Measurements from ENCODE around the gene SERPING1.
"Not testable (repeated sequence)": the region's sequence is repeated elsewhere in the genome, so short reads cannot be mapped to it uniquely, and the experiment has no call there.

The SERPING1 gene

DNA sequence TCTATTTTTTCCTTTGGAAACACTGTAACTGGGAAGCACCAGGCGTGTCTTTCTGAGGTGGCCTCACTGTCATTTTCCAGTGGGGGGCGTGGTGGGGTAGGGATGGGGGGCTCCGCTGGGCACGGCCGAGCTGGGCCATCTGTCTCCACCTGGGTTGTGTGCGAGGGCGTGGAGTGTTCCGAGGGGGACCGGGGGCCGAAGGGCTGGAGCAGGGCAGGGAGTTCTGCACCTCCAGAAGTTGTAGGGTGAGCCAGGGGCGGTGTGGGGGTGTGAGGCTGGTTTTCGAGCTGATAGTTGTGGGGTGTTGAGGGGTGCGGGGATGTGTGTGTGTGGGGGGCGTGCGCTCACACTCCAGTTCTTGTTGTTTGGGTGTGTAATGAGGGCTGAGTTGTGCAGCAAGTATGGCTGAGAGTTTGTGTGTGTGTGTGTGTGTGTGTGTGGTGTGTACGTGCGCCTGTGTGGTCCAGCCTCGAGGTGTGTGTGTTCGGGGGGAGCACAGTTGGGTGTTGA is 41.4 kb downstream of the SERPING1 start:
- no peak for DNase-seq

DNA sequence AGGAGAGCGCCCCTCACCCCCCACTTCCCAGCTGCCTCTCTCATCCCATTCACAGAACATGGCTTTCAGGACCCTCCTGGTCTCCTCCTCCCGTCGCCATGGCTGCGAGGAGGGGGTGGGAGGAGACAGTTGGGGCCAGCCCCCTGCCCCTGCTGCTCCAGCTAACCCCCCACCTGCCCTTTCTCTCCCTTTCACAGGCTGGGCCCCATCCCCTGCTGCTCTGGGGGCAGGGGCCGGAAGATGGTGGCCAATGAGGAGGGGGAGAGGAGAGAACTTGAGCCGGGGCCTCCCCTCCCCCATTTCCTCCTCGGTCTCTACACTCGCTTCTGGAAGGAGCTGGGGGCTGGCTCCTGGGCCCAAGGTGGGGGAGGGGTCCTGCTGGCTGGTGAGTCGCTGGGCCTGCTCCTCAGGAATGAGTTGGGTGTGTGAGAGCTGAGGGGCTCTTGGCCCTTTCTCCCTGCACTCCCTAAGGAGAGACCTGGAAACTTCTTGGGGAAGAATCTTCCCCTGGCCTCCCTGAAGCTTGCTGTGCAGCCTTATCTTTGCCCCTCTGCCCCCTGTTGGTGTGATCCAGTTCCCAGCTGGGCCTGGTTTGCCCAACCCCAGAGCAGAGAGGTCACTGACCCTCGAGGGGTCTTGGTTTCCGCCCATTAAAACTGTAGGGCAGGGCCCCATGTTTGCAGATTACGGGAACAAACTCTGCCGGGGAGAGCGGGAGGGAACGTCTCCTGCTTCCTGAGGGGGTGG is 42.0 kb downstream of the SERPING1 start:
- no peak for DNase-seq

DNA sequence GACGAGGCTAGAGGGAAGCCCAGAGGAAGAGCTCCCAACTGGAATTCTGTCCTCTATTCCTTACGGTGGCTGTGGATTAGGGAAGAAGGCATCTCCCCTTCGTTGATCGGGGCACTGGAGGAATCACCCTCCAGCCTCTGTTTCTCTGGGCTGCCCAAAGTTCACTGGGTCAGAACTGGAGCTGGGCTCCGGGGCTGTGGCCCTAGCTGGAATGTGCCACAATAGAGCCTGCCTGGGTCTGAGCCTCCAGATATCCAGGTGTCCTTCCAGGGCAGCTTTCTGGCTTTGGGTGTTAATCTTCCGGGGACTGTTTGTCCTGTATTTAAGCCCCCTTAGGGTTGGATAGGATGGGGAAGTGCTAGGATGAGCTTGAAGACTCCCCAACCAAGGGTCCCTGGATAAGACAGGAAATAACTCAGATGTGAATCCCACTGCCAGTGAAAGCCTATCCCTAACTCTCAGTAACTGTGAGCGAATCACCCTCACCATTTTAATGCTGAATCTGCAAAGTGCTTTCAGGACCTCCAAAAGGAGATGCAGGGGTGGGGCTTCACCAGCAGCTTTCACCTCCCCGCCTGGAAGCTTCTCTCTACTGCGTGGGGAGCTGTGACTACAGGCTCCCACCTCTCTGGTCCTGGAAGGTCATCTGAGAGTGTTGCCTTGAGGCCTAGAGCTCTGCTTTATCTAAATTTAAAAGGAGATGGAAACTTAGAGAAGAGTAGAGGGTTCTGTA is 42.7 kb downstream of the SERPING1 start:
- no peak for DNase-seq

DNA sequence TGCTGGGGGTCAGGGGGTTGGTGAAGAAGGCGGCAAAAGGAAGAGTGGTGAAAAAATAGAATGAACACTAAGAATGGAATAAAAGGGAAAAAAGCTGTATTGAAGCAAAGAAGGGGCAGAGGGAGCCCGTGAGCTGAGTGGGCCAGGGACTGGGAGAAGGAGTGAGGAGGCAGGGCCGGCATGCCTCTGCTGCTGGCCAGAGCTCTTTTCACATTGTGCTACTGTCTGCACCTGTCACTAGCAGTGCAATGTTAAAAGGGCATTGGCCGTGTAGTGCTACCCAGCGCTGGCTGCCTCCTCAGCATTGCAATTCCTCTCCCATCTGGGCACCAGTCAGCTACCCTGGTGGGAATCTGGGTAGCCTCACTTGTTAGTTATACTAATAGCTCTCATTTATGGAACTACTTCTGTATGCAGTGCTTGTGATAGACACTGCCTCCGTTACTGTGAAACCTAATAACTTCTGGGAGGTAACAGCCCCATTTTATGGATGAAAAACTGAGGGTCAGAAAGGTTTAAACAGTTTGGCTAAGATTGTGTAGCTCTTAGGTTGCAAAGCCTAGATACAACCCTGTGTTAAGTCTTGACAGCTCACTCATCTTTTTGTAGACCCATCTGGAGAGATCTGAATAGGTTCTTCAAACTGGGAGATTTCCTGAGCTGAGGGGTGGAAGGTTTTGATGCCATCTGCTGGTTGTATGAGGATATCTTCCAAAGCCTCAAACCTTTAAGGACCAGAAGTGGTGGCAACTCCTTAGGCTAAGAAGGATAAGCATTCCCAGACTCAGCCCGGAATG is 43.7 kb downstream of the SERPING1 start:
- no peak for DNase-seq

DNA sequence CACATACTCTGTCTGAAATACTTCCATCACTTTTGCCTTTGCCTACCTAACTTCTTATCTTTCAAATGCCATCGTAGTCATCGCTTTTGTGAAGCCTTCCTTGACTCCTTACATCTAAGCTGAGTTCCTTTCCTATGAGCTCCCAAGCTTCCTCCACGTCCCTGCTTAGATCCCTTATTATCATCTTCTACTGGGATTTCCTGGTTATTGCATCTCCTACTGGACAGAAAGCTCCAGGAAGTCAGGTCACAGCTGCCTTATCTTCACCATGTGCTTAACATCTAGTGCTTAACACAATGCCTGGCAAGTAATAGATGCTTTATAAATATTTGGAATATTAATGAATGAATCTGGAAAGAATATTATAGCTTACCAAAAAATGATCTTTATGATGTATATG is 46.3 kb downstream of the SERPING1 start:
- no peak for DNase-seq

DNA sequence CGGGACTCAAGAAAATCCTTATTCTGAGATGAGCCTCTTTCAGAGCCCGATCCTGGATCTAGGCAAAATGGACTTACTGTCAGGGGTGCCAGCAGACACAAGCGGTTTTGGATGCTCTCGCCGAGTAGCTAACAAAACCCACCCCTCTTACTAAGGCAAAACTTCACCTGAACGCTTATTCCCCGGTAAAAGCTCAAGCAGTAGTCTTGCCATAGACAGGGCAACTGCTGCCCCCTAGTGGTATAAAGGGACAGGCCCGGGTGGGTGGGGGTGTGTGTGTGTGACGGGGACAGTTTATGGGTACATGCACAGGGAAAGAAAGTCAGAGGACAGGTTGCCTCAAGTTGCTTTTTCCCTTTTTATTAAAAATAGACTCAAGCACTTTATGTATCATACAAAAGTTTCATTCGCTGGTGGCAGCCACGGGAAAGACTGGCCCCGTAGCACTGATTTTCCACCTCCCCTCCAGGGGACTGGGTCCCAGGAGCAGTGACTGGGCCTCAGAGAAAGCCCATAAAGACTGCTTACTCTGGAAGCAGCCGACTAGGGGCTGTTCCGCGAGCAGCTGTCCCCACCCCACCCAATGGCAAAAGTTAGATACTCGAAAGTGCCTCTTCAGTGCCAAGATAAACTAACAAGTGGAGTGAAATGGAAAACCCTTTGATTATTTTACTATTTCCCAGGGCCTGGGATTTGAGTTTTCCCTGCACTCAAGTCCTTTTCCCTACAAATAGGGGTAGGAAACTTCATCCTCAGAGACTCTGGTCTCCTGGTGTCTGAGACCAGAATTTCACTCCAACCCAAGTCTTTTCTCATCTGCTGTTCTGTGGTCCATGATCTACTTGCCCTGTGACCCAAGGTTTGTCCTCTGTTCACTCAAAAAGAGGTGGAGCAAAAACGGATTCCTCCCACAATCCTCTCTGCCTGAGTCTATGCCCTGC is 47.5 kb downstream of the SERPING1 start:
- peak; percentile 58 to 76 (median 70) for DNase-seq

DNA sequence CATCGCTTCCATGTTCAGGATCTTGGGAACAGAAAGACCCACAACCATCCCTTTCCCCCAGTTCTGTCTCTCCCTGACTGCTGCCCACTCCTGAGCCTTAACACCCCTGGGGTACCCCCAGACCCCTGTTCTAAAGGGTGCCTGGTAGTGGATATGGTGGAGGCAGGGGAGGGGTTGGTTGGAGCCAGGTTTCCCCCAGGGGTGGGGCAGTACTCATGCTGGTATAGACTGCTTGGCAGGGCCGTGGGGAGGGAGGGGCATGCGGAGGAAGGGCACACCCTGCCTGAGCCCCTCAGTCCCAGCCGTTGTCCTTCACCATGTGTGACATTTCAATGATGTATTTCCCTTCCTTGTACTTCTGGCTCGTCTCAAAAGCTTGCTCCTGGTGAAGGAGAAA is 48.2 kb downstream of the SERPING1 start:
- DNase-seq = no peak

DNA sequence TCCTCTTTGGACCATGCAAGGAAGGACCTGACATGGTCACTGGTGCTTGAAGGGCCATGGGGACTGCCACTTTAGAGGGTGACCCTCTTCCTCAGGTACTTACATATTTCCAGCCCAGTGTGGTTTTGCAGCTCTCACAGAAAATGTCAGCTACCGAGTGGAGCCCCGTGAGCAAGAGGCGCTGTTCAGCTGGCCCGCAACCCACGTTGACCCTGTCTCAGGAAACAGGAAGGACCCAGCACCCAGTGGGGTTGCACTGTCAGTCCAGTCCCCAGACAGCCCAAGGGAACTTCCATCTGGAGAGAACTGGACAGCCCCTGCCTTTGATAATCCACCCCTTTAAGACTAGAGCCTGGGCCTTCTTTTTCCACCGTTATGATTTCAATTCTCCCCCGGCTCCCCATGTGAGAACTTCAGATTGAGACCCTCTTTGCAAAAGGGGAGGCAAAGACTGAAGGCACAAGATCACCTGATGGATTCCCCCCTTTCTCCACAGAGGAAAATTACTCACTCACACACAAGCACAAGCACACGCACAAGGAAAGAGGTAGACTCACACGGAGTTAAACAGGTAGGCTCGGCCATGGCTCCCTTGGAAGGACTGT is 48.8 kb downstream of the SERPING1 start:
- DNase-seq = no peak

DNA sequence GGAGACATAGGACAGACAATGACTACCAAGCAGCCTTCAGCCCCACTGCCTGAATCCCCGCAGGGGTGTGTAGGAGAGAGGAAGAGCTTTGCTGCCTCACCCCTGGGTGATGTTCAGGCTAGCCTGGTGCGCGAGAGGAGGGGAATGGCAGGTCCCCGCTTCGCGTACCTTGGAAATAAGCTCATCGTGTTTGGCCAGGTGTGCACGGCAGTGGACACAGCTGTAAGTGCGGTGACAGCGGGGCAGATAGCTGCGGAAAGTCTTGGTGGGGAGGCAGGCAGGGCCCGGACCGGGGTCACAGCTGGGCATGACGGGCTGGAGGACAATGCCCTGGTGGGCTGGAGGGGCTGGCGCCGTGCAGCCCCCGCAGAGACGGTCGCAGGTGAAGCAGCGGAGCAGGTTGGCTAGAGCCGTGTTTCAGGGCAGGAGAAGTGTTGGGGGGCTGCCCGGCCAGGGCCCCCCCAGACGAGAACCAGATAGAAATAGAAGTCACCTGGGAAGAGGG is 49.4 kb downstream of the SERPING1 start:
- DNase-seq = no peak

DNA sequence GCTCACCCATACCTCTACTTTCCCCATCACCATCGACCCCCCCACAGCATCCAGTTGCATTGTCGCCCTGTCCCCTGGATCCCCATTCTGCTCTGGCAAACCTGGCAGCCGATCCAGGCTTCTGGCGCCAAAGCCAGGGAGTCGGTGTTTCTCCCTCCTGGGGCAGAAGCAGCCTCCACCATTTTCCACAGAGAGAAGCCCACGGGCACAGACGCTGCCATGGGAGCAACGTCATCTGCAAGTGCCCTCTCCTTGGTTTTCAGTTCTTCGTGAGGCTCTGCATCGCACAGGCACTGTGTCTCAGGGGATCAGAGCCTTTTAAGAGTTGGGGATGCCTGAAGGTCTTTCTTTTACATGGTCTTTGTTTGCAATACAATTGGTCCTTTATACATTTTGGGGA is 49.9 kb downstream of the SERPING1 start:
- no peak for DNase-seq

DNA sequence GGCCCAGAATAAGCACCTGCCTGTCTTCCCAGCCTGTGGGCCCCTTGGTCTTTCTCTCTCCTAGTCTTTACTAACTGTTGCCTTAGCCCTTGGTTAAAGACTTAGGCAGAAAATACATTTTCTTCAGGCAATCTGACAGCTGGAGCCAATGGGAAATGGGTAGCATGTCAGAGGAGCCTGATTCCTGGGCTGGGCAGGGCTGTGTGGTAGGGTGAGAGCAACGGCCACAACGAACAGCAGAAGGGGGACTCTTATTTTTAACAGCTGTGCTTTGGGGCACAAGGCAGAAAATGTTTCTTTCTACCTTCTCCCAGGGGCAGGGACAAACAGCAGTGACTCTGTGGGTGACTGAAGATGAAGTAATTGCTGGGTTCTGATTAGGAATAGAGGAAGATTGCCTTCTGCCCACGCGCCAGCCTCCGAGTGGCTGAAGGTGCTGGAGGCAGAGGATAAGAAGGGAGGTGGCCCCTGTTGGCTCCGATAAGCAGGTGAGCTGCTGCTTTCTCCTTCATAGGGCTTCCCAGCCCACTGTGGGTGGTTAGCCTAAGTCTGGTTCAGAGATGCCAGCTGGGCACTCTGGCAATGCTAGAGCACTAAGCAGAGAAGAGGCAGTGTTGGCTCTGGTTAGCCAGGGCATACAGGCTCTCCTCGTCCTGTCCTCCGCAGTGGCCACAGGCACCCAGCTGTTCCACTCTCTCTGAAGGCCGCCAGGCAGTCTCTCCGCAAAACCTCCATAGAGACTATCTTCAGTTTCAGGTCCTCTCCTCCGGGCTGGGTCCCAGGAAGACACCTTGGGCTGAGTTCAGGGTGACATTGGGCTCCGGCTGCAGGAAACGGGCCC is 50.7 kb downstream of the SERPING1 start:
- no peak for DNase-seq

DNA sequence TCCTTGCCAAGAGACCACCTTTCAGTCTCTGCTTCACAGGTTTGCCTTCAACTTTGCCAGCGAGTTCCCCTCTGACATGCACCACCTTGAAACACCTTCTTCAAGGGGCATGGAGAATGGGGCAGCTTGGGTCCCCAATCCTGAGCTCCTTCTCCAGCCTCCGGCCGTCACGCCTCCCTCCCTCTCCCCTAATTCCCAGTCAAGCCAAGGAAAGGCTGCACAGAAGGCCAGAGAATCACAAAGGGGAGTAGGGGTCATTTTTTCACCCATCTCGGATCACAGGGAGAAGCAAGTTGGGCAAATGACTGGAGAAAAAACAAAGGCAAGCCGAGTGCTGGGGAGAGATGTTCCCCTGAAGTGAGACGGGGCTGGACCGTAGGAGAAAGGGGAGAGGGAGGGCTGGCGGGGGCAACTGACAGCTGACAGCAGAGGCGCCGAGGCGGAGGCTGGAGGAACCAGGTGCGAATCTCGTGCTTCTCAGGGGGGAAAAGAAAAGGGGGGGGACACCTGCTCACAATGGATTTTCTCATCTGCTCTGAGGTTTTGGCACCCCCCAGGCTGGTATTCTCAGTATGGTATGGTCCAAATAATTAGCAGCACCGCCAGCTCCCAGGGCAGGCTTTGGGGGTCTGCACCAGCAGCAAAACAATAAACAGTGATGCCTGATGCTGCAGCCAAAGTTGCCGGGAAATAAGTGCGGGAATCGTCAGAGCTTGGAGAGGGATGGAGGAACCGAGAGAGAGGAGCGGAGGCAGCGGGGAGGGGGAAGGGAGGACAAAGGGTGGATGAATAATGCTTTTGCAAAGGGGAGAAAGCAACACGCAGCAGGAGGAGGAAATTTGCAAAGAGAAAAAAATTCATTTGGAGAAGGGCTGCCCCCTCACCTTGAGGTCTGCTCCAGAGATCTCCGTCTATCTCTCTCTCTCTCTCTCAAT is 51.6 kb downstream of the SERPING1 start:
- no peak for DNase-seq

DNA sequence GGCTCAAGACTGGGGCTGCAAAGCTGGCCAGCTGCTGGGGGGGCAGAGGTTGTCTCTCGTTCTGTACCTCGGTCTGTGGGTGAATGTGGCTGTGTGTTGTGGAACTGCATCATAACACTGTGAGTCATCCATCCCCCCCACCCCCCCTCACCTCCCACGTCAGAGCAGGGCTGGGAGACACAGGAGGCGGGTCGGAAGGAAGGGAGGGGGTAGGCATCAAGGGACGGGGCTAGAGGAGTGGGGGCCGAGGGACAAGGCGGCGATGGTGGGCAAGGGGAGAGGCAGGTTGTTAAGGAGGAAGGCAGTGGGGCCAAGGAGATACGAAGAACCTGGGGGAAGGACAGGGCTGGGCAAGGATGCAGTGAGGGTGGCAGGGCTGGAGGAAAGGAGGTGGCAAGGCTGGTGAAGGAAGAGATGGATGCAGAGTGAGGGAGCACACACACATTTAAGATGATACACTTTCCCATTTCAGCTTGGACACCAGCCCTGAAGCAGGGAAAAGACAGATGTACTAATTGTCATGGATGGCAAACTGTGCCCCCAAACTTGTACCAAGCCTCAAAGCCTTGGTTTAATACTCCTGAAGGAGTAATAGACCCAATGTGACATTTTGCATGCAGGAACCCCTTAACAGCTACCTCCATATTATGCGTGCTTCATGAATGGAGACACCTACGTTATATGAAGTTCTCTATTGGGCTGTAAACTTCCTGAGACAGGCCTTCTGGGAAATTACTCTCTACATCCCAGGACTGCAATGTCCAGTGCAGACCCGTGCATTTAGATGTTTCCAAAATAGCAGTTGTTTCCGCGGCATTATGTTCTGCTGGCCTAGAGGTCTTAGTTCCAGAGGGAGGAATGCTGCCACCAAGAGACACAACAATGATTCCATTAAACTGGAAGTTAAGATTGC is 52.6 kb downstream of the SERPING1 start, which contains the start of gene YPEL4:
Gene YPEL4, minus strand, starts transcription at position 87 of the 913 bp plus-strand sequence. CDS start 2,805 bp downstream, outside the sequence.
- peak; percentile 20 to 81 (median 54) for DNase-seq

DNA sequence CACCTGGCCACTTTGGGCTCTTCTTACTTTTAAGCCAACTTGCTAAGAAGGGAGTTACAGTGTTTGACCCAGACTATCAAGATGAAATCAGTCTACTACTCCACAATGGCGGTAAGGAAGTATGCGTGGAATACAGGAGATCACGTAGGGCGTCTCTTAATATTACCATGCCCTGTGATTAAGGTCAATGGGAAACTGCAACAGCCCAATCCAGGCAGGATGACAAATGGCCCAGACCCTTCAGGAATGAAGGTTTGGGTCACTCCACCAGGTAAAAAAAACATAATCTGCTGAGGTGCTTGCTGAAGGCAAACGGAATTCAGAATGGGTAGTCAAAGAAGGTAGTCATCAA is 53.2 kb downstream of the SERPING1 start:
- no peak for DNase-seq

DNA sequence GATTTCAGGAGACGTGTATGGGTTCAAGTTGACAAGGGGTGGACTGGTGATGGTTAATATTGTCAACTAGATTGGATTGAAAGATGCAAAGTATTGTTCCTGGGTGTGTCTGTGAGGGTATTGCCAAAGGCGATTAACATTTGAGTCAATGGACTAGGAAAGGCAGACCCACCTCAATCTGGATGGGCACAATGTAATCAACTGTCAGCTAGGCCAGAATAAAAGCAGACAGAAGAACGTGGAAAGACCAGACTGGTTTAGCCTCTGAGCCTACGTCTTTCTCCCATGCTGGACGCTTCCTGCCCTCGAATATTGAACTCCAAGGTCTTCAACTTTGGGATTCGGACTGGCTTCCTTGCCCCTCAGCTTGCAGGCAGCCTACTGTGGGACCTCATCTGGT is 53.9 kb downstream of the SERPING1 start:
- DNase-seq = no peak

DNA sequence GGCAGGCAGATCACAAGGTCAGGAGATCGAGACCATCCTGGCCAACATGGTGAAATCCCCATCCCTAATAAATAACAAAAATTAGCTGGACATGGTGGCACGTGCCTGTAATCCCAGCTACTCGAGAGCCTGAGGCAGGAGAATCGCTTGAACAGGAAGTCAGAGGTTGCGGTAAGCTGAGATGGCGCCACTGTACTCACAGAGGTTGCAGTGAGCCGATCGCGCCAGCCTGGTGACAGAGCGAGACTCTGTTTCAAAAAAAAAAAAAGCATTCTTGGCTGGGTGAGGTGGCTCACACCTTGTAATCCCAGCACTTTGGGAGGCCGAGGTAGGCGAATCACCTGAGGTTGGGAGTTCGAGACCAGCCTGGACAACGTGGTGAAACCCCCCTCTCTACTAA is 54.7 kb downstream of the SERPING1 start:
- not testable (repeated sequence) for DNase-seq

DNA sequence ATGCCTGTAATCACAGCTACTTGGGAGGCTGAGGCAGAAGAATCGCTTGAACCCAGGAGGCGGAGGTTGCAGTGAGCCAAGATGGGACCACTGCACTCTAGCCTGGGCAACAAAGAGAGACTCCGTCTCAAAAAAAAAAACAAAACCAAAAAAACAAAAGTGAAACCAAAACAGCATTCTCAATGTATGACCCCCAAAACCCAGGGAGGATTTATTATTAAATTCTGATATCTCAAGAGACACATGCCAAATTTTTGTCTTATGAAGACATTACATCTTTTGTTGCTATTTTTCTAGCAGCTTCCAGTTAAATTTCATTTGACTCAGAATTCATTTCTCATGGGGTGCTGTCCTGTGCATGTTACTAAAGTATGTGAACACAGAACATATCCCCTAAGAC is 55.2 kb downstream of the SERPING1 start:
- DNase-seq = no peak

DNA sequence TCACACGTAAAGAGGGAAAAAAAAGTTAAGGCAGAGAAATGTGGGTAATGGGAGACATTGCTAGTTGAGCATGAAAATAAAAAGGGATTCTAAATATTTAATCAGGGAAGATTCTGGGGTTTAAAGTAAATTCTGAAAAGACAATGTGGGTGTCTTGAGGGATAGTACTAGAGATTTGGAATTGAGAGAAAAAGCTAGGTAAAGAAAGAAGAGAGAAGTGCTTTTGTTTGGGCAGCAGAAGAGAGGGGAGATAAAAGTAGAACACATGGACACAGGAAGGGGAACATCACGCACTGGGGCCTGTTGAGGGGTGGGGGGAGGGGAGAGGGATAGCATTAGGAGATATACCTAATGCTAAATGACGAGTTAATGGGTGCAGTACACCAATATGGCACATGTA is 55.7 kb downstream of the SERPING1 start:
- no peak for DNase-seq

DNA sequence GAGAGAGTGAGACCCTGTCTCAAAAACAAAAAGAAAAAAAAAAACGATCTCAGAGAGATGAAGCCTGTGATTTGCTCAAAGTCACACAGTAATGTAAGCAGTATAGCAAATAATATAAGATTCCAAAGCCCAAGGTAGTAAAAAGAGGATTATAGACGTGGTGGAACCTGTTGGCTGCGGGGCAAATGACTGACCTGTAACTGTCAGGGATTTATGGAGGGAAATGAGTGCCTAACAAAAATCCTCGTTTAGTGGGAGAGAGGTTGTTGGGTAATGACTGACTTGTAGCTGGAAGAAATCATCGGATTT is 59.4 kb downstream of the SERPING1 start:
- DNase-seq = no peak
